Measurements from ENCODE around the gene SYT6. TPM values are rescaled to one million over a fixed set of nuclear protein-coding genes. Genes with fewer than 3 reads are reported as not detected.
A peak's percentile ranks its signal among the peaks of the same experiment; 100 is the strongest.

Gene SYT6
- total RNA-seq, 4 donors from 2014 or later: 2.0 TPM; not detected in 3

- no peaks in the 10 kb centered on the region for H3K36me3 ChIP-seq
- H3K4me3 ChIP-seq: no peak overlapping the region
- no peaks in the 10 kb centered on the region for H3K9me3 ChIP-seq
- H3K4me1 ChIP-seq: peaks cover 0 to 35% (median 22%) of the 10 kb centered on the region in 3 donors
- no peak overlapping the region for H3K27ac ChIP-seq
- TF ChIP-seq EP300 (IDR thresholded peaks at IDR 0.05) (no peak), CTCF (IDR thresholded peaks at IDR 0.05) (no peak), POLR2AphosphoS5 (IDR thresholded peaks at IDR 0.05) (no peak), POLR2A (IDR thresholded peaks at IDR 0.05) (no peak)
- WGBS, 2 donors (ENCODE audit: low coverage in 1 of 2): 52% methylated on average over 5 of the region's 8 CpGs; no CpG with 5 or more reads in 1 of the 2 donors
- no peak for ATAC-seq
- H3K27me3 ChIP-seq: peaks cover 97% of the 10 kb centered on the region
Measured at GRCh38 chr1:114155706-114156105, 2.0 kb upstream of the SYT6 start.

GRCh38 chr1:114154963-114155322, 1.3 kb upstream of the SYT6 start:
- H3K4me3 ChIP-seq: no peak overlapping the region
- no peak for ATAC-seq
- H3K36me3 ChIP-seq: no peaks in the 10 kb centered on the region
- no peak for TF ChIP-seq POLR2A (IDR thresholded peaks at IDR 0.05)
- no peak for TF ChIP-seq CTCF (IDR thresholded peaks at IDR 0.05)
- TF ChIP-seq POLR2AphosphoS5 (IDR thresholded peaks at IDR 0.05): no peak
- no peak for TF ChIP-seq EP300 (IDR thresholded peaks at IDR 0.05)
- no CpG with 5 or more reads among the region's 19 CpGs for WGBS, 2 donors (ENCODE audit: low coverage in 1 of 2)
- peaks cover 97% of the 10 kb centered on the region for H3K27me3 ChIP-seq
- H3K9me3 ChIP-seq: no peaks in the 10 kb centered on the region
- H3K4me1 ChIP-seq: peaks cover 0 to 35% (median 22%) of the 10 kb centered on the region in 3 donors
- no peak overlapping the region for H3K27ac ChIP-seq

GRCh38 chr1:114154146-114154962, 685 bp upstream of the SYT6 start:
- ATAC-seq: no peak
- no peaks in the 10 kb centered on the region for H3K36me3 ChIP-seq
- no peaks in the 10 kb centered on the region for H3K9me3 ChIP-seq
- no peak overlapping the region for H3K27ac ChIP-seq
- peak overlapping the region in 1 of 2 donors; percentile 54 for H3K4me3 ChIP-seq
- no peak for TF ChIP-seq POLR2A (IDR thresholded peaks at IDR 0.05)
- no peak for TF ChIP-seq EP300 (IDR thresholded peaks at IDR 0.05)
- no peak for TF ChIP-seq CTCF (IDR thresholded peaks at IDR 0.05)
- no peak for TF ChIP-seq POLR2AphosphoS5 (IDR thresholded peaks at IDR 0.05)
- peaks cover 97% of the 10 kb centered on the region for H3K27me3 ChIP-seq
- 0% methylated on average over 2 to 3 of the region's 41 CpGs for WGBS, 2 donors (ENCODE audit: low coverage in 1 of 2)
- peaks cover 0 to 35% (median 22%) of the 10 kb centered on the region in 3 donors for H3K4me1 ChIP-seq

- Histone ChIP-seq H3K9me3 (no peaks in the 10 kb centered on the region), H3K27me3 (peaks cover 97% of the 10 kb centered on the region), H3K27ac (no peak overlapping the region), H3K4me3 (peak overlapping the region; percentile 8 to 54), H3K36me3 (no peaks in the 10 kb centered on the region), H3K4me1 (peaks cover 0 to 35% (median 22%) of the 10 kb centered on the region in 3 donors)
- WGBS, 2 donors (ENCODE audit: low coverage in 1 of 2): 0% methylated on average over 7 of the region's 89 CpGs; no CpG with 5 or more reads in 1 of the 2 donors
- peak; percentile 70 for ATAC-seq
- TF ChIP-seq POLR2A (IDR thresholded peaks at IDR 0.05) (no peak), CTCF (IDR thresholded peaks at IDR 0.05) (peak in 1 of 4 experiments; percentile 17)
Measured at GRCh38 chr1:114152508-114153260, 985 bp downstream of the SYT6 start.

Data from gastroesophageal sphincter (tissue), 4 donors.